NT2/D1 (cell line): ENCODE measurements around the gene MEF2C.

Source experiments
- DNase-seq: peaks from one replicate; pipeline ENCODE4 v3.0.0-alpha.2; 2011; ENCODE audit warnings: low read depth, low spot score
- H3K27me3 ChIP-seq: 2 replicates; pipeline ENCODE4 v1.6.0; 2011; ENCODE audit warnings: mild to moderate bottlenecking; ENCODE audit not compliant: insufficient read length, insufficient read depth
- H3K36me3 ChIP-seq: 2 replicates; pipeline ENCODE4 v1.6.1; 2011; ENCODE audit warnings: mild to moderate bottlenecking, low read length, mixed read lengths; ENCODE audit not compliant: insufficient read depth, insufficient read length
- H3K4me1 ChIP-seq: 2 replicates; pipeline ENCODE4 v1.5.1; 2011; ENCODE audit not compliant: insufficient read depth, insufficient read length
- H3K4me3 ChIP-seq: 2 replicates; pipeline ENCODE4 v1.5.1; 2011; ENCODE audit warnings: low read depth; ENCODE audit not compliant: insufficient read length
- H3K9ac ChIP-seq: 2 replicates; pipeline ENCODE4 v1.6.0; 2011; ENCODE audit warnings: low read depth; ENCODE audit not compliant: insufficient read length
- H3K9me3 ChIP-seq: 2 replicates; pipeline ENCODE4 v1.5.1; 2011; ENCODE audit warnings: mild to moderate bottlenecking, low read length; ENCODE audit not compliant: insufficient read depth
- SUZ12 ChIP-seq: IDR thresholded peaks from 2 replicates; pipeline ENCODE4 v1.6.1; 2011; ENCODE audit not compliant: insufficient read length, insufficient read depth; ENCODE audit errors: extremely low read depth
- YY1 ChIP-seq: IDR thresholded peaks from 2 replicates; pipeline ENCODE4 v1.6.1; 2011; ENCODE audit not compliant: insufficient read length, insufficient read depth
- ZNF274 ChIP-seq: IDR thresholded peaks from 2 replicates; pipeline ENCODE4 v1.6.1; 2011; ENCODE audit warnings: mild to moderate bottlenecking, low read depth, low read length

MEF2C gene

DNA sequence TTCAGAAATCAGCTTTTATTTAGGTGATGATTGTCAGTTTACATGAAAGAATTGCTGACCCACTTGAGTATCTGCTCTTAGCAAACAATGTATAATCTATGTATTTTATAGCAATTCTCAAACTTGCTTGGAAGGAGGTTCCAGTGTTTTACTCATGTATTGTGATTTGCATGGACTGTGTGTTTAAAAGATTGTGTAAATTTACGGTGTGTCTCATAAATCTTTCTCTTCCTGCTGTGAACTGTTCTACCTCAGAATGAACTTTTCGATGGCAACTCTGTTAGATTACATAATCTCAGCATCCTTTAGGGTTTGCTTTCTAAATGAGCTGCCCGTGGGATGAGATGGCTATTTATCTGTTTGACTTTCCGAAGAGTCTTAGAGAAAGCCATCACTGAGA is 122.5 kb downstream of the MEF2C start:
- Histone ChIP-seq H3K27me3 (no peaks in the 10 kb centered on the region), H3K36me3 (no peaks in the 10 kb centered on the region), H3K9me3 (no peaks in the 10 kb centered on the region), H3K4me3 (no peak overlapping the region), H3K9ac (no peak overlapping the region), H3K4me1 (no peaks in the 10 kb centered on the region)
- TF ChIP-seq SUZ12 (no peak), ZNF274 (no peak)
- no peak for DNase-seq

DNA sequence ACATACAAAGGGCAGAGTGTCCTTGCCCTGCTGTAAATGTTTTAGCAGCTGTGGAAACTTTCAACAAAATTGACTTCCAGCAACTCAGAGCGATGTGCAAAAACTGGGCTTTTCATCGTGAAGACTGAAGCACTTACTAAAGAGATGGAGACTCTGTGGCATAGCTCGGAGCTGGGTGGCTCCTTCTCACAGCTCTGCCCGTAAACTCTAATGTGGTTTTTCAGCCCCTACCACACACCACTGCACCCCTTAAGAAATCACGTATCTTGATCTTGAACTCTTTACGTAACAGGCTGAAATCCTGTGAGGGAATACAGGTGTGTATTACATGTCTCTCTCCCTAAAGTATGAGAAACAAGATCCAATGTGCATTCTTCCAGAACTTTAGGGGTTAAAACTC is 124.4 kb downstream of the MEF2C start:
- Histone ChIP-seq H3K4me1 (no peaks in the 10 kb centered on the region), H3K9me3 (no peaks in the 10 kb centered on the region), H3K36me3 (no peaks in the 10 kb centered on the region), H3K9ac (no peak overlapping the region), H3K4me3 (no peak overlapping the region), H3K27me3 (no peaks in the 10 kb centered on the region)
- DNase-seq, result no peak
- TF ChIP-seq ZNF274 (no peak), SUZ12 (no peak), YY1 (no peak)

DNA sequence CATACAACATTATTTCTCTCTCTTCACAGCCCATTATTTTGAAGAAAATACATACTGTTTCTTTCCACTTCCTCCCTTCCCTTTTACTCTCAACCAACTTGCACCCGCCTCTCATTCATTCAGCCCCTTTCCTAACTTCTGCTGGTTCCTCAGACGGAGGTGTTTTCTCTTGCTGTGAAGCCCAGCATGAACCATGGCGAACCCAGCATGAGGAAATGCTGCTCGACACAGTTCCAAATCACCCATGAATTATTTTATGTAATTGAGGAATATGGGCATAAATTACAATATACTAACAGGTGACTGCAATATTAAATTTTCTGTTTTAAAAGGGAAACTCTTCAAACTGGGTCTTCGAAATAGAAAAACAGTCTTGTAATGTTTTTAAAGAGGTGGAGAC is 124.8 kb downstream of the MEF2C start:
- Histone ChIP-seq H3K9ac (no peak overlapping the region), H3K4me3 (no peak overlapping the region), H3K27me3 (no peaks in the 10 kb centered on the region), H3K36me3 (no peaks in the 10 kb centered on the region), H3K9me3 (no peaks in the 10 kb centered on the region), H3K4me1 (no peaks in the 10 kb centered on the region)
- no peak for DNase-seq
- TF ChIP-seq YY1 (no peak), ZNF274 (no peak), SUZ12 (no peak)

DNA sequence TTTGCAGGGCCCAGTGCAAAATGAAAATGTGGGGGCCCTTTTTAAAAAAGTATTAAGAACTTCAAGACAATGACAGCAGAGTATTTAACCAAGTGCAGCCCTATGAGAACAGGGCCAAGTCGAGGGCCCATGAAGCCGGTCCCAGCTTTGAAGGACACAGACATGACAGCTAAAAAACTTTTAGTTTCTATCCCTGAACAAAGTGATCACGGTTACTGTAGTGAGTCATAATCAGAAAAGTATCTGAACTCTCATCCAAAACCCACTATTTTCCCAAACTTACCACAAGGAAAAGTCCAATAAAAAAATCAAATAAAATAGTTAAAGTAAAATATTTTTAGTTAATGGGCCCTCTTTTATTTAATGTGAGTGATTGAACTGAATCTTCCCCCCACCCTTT is 126.0 kb downstream of the MEF2C start:
- no peak overlapping the region for H3K4me3 ChIP-seq
- DNase-seq, result no peak
- H3K36me3 ChIP-seq, result no peaks in the 10 kb centered on the region
- no peaks in the 10 kb centered on the region for H3K4me1 ChIP-seq
- no peaks in the 10 kb centered on the region for H3K27me3 ChIP-seq
- TF ChIP-seq ZNF274, result no peak
- TF ChIP-seq SUZ12, result no peak
- TF ChIP-seq YY1, result no peak
- H3K9me3 ChIP-seq, result no peaks in the 10 kb centered on the region; the same call in 1 of the 2 replicates
- no peak overlapping the region for H3K9ac ChIP-seq

DNA sequence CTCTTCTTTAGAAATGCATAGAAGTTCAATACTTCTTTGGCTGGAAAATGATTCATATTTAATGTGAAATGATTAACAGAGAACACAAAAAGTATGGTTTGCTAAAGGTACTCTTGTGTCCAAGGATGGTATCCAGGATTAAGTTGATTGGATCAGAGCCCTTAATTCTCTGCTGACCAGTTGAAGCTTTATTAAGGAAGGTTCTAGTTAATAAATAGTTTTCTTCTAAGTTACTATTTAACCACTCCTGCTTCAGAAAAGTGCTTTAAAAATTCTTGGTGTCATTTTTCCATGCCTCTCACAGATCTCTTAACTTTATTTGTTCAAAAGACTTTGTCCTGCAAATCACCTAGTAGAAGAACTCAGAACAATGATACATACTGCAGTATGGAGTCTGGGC is 134.3 kb downstream of the MEF2C start:
- TF ChIP-seq SUZ12, result no peak
- TF ChIP-seq ZNF274, result no peak
- no peak for TF ChIP-seq YY1
- Histone ChIP-seq H3K36me3 (peaks cover 3% of the 10 kb centered on the region), H3K9ac (no peak overlapping the region), H3K4me3 (no peak overlapping the region), H3K27me3 (no peaks in the 10 kb centered on the region), H3K4me1 (no peaks in the 10 kb centered on the region), H3K9me3 (no peaks in the 10 kb centered on the region; the same call in 1 of the 2 replicates)
- DNase-seq, result no peak

DNA sequence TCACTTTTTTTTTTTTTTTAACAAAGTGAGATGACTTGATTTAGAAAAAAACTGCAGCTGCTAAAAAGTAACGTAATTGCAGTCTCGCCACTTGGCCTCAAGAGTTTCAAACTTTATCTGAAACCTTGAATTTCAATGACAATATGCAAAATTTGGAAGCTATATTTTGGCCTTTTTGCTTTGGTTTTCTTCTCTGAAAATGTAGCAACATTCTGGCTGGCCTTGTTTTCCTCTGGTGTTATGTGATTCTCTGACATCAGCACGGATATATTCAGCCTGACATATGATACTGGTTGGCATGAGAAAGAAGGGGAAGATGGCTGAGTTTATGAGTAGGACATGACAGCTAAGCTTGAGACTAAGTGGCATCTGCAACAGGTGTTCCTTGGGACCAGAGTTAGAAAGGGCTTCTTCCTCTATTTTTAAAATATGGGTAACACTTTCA is 136.5 kb downstream of the MEF2C start:
- TF ChIP-seq SUZ12 (no peak), YY1 (no peak), ZNF274 (no peak)

DNA sequence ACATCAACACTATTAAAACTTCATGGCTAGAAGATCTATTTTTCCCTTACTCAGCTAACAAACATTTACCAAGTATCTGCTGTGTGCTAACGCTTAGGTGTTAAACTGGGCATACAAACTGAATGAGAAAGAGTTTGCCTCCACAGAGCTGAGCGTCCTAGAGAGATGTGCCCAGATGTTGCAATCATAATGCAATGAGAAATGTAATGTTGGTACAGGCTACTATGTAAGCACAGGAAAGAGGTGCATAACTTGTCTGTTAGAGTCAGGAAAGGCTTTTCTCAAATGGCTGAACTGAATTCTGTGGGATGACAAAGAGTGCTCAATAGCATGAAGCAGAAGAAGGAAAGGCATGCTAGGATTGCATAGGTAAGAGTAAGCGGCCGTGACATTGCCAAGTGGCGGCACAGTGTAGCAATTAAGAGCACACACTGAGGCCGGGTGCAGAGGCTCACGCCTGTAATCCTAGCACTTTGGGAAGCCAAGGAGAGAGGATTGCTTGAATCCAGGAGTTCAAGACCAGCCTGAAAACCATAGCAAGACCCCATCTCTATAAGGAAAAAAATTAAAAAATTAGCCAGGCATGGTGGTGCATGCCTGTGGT is 137.8 kb downstream of the MEF2C start:
- no peak overlapping the region for H3K4me3 ChIP-seq
- H3K9ac ChIP-seq, result no peak overlapping the region
- H3K36me3 ChIP-seq, result no peaks in the 10 kb centered on the region
- no peak for TF ChIP-seq YY1
- TF ChIP-seq ZNF274, result no peak
- TF ChIP-seq SUZ12, result no peak
- no peaks in the 10 kb centered on the region for H3K4me1 ChIP-seq
- no peak for DNase-seq
- H3K9me3 ChIP-seq, result no peaks in the 10 kb centered on the region
- H3K27me3 ChIP-seq, result no peaks in the 10 kb centered on the region

More for the DNA sequence above, 136.5 kb downstream of the MEF2C start:
- Histone ChIP-seq H3K4me1 (no peaks in the 10 kb centered on the region), H3K9ac (no peak overlapping the region), H3K4me3 (no peak overlapping the region), H3K36me3 (no peaks in the 10 kb centered on the region), H3K27me3 (no peaks in the 10 kb centered on the region), H3K9me3 (no peaks in the 10 kb centered on the region)
- no peak for DNase-seq

DNA sequence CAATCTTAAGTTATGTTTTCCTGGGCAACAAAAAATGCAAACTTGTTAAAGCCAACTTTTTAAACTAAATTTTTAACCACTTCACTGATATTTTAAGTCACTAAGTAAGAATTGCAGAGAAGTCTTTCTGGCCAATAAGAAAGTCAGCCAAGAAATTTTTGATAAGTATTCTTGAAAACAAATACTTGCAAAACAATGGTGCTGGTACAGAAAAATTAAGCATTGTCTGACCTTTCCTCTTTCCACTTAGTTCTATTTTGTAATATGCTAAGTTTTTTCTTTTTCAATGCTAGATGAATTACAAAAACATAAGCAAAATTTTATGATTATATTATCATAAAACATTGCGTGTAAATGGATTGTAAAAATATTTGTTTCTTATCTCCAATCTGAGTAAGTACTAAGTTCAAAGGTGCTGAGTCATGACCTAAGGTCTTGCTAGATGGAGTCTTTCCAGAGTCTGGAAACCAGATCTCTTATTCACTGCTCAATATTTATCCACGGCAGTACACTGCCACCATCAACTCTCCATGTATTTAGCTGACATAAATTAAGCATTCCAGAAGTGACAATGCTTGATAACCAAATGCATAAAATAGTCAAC is 139.7 kb downstream of the MEF2C start:
- Histone ChIP-seq H3K9ac (no peak overlapping the region), H3K36me3 (no peaks in the 10 kb centered on the region), H3K9me3 (no peaks in the 10 kb centered on the region), H3K27me3 (no peaks in the 10 kb centered on the region), H3K4me1 (no peaks in the 10 kb centered on the region), H3K4me3 (no peak overlapping the region)
- DNase-seq, result no peak
- TF ChIP-seq SUZ12, result no peak
- no peak for TF ChIP-seq ZNF274
- no peak for TF ChIP-seq YY1
